ENCODE results near the gene ITGA1. TPM values are rescaled to one million over a fixed set of nuclear protein-coding genes. Genes with fewer than 3 reads are reported as not detected.

The ITGA1 gene
- total and polyA plus RNA-seq, 11 donors: 5.5 to 52.0 (median 23.3) TPM

DNA sequence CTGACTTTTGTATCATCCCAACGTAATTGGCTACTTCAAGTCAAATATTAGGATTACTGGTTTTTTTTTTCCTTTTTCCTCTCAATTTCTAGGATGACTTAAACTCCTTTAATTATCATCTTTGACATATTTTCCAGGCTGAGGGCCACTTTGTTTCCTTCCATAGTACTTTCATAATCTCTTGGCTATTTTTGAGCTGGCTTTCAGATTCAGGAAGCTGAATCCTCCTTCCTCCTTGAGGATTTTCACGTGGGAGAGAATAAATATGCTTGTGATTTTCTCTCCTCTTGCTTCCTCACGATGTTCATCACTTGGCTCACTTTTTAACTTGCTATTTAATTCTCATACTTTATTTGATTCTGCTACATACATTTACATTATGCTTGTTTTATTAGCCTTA is 88.1 kb downstream of the ITGA1 start:
- DNase-seq (peak in 1 of 5 donors; percentile 13), ATAC-seq (peak in 3 of 4 donors; percentile 31 to 78 (median 47))
- intact Hi-C loops (cut with DNase I): no loop called here
- H3K9me3 ChIP-seq: no peaks in the 10 kb centered on the region
- WGBS, 4 donors: 33 to 50% (median 34%) methylated on average over 3 of the region's 3 CpGs
- H3K27ac ChIP-seq: peak overlapping the region in 11 of 12 donors; percentile 14 to 78 (median 48)
- H3K4me3 ChIP-seq: no peak overlapping the region
- H3K4me1 ChIP-seq: peaks cover 0 to 28% (median 6%) of the 10 kb centered on the region in 12 donors
- TF ChIP-seq POLR2A (IDR thresholded peaks at IDR 0.05): no peak
- TF ChIP-seq, protein P1, sequence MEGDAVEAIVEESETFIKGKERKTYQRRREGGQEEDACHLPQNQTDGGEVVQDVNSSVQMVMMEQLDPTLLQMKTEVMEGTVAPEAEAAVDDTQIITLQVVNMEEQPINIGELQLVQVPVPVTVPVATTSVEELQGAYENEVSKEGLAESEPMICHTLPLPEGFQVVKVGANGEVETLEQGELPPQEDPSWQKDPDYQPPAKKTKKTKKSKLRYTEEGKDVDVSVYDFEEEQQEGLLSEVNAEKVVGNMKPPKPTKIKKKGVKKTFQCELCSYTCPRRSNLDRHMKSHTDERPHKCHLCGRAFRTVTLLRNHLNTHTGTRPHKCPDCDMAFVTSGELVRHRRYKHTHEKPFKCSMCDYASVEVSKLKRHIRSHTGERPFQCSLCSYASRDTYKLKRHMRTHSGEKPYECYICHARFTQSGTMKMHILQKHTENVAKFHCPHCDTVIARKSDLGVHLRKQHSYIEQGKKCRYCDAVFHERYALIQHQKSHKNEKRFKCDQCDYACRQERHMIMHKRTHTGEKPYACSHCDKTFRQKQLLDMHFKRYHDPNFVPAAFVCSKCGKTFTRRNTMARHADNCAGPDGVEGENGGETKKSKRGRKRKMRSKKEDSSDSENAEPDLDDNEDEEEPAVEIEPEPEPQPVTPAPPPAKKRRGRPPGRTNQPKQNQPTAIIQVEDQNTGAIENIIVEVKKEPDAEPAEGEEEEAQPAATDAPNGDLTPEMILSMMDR (IDR thresholded peaks at IDR 0.05): no peak
- no peaks in the 10 kb centered on the region for H3K27me3 ChIP-seq
- no peaks in the 10 kb centered on the region for H3K36me3 ChIP-seq

DNA sequence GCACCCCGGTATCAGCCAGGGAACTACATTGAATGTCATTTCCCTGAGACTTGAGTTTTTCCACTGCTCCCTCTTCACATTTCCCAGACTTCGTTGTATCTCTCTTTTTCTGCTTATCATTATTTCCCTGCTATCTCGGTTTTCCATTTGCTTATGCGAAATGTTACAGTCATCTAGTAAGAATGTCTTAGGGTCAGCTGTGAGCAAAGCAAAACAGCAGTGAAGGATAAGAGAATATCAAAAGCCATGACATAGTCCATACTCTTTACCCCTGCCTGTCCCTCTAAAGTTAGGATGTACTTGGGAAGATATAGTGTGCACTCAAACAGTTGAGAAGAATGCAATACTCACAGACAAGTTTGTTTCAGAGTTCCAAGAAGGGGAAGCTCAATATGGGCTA is 88.7 kb downstream of the ITGA1 start:
- Histone ChIP-seq H3K36me3 (peaks cover 0 to 4% (median 0%) of the 10 kb centered on the region in 9 donors), H3K9me3 (no peaks in the 10 kb centered on the region), H3K27ac (peak overlapping the region in 10 of 12 donors; percentile 21 to 78 (median 48)), H3K27me3 (no peaks in the 10 kb centered on the region), H3K4me3 (no peak overlapping the region), H3K4me1 (peaks cover 0 to 26% (median 5%) of the 10 kb centered on the region in 12 donors)
- intact Hi-C loops (cut with DNase I): no loop called here
- ATAC-seq (peak; percentile 43 to 73 (median 52)), DNase-seq (no peak)
- TF ChIP-seq POLR2A (IDR thresholded peaks at IDR 0.05): no peak
- TF ChIP-seq, protein P1 (IDR thresholded peaks at IDR 0.05): no peak
- 39 to 52% (median 44%) methylated on average over 4 of the region's 4 CpGs for WGBS, 4 donors

DNA sequence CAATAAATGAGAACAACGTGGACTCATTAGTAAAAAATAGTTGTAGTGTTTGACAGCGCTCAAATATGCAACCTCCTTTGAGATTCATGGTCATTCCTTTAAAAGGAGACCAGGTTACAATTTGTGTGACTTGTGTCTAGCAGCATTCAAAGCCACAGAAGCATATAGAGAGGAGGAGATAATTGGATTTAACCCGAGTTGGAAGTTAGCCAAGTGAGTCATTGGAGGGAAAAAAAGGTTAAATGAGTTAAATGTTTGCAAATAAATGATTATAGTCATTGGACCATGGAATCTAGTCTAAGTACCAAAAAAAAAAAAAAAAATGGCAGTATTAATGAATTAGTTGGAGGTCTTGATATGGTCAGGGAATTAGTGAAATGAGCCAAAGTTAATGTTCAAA is 90.9 kb downstream of the ITGA1 start:
- peaks cover 0 to 26% (median 0%) of the 10 kb centered on the region in 9 donors for H3K36me3 ChIP-seq
- intact Hi-C loops (cut with DNase I): no loop called here
- no peaks in the 10 kb centered on the region for H3K27me3 ChIP-seq
- TF ChIP-seq, protein P1 (IDR thresholded peaks at IDR 0.05): no peak
- no peak for TF ChIP-seq POLR2A (IDR thresholded peaks at IDR 0.05)
- peaks cover 0 to 26% (median 5%) of the 10 kb centered on the region in 12 donors for H3K4me1 ChIP-seq
- H3K4me3 ChIP-seq: no peak overlapping the region
- ATAC-seq (no peak), DNase-seq (no peak)
- WGBS, 4 donors: 50 to 70% (median 67%) methylated on average over 3 of the region's 3 CpGs
- no peak overlapping the region for H3K27ac ChIP-seq
- no peaks in the 10 kb centered on the region for H3K9me3 ChIP-seq

GRCh38 chr5:52880541-52880940 is 92.8 kb downstream of the ITGA1 start:
- Histone ChIP-seq H3K36me3 (peaks cover 0 to 41% (median 5%) of the 10 kb centered on the region in 9 donors), H3K27ac (no peak overlapping the region), H3K27me3 (no peaks in the 10 kb centered on the region), H3K9me3 (no peaks in the 10 kb centered on the region), H3K4me3 (no peak overlapping the region), H3K4me1 (peaks cover 0 to 19% (median 3%) of the 10 kb centered on the region in 12 donors)
- no peak for ATAC-seq
- no peak for DNase-seq
- TF ChIP-seq POLR2A (IDR thresholded peaks at IDR 0.05): no peak
- TF ChIP-seq, protein P1 (IDR thresholded peaks at IDR 0.05): no peak
- intact Hi-C loops (cut with DNase I): no loop called here
